GM21619 (cell line): ENCODE measurements around the gene DTX4.

ENCODE experiments used
- ATAC-seq: cut with Tn5 transposase; IDR thresholded peaks from one replicate; pipeline ENCODE4 v1.9.1; 2021; ENCODE audit not compliant: unreplicated experiment

The DTX4 gene

DNA sequence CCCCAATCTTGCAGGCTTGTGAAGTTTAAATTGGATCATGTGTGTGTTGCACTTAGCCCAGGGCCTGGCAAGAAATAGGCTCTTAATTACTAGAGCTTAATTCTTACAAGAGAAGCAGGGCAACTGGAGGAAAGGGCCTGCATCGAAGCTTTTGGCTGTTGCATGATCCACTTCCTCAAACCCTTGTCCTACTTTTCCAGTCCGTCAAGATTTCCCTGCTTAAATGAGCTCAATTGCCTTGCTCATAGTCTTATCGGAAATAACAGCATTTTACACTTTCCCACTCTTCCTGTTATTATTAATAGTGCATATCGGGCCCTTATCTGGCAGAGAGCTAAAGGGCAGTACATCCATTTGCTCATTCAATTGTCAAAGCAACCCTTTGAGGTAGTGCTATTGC, 18.1 kb downstream of the DTX4 start:
- no peak for ATAC-seq

DNA sequence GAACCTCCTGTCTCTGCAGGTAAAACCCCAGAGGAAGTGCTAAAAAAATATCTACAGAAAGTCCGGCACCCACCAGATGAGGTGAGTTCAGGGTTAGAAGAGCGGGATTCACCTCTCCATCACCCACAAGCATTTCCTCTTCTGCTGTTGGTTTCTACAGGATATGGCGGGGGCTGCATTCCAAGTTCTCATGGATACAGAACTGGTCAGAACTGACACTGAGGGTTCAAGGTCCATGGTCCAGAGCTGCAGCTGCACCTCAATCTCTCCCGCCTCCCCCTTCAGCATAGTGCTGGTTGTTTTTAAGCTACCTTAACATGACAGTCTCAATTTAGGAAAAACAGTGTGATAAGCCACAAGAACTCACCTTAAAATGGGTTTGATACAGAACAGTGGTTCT, 19.2 kb downstream of the DTX4 start:
- no peak for ATAC-seq

DNA sequence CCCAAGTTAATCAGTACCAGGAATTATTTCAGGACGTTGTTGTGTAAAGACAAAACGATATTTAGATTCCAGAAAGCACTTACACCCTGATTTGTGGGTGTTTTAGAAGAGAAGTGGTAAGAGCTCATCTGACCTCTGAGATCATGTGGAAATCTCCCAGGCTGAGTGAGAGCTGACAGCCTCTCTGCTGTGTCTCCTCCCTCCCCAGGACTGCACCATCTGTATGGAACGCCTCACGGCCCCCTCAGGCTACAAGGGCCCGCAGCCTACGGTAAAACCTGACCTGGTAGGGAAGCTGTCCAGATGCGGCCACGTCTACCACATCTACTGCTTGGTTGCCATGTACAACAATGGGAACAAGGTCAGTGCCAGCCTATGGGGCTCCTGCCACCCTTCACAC, 20.0 kb downstream of the DTX4 start:
- ATAC-seq = no peak

DNA sequence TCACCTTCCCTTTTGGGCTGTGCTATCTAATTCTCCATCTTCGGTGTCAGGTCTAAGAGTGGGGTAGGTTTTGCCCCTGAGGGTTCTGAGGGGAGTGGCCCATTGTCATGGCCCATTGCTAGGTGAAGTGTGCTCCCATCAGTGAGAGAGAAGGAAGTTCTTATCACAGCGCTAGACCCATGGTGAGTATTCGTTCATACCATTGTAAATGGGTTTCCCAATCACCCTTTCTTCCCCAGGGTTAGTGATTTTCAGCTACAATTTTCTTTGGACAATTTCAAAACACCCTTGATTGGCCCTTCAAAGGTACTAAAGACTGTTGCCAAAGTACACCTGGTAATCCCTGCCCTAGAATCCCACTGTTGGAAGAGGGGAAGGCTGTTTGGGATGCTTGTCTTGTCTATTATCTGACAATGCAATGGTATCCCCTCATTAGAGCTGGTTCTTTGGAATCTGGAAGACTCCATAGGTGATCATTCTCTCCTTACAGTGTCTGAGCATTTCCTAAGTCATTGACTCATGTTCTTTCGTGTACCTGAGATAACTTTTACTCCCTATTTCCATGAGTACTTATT, 20.6 kb downstream of the DTX4 start:
- ATAC-seq = no peak

DNA sequence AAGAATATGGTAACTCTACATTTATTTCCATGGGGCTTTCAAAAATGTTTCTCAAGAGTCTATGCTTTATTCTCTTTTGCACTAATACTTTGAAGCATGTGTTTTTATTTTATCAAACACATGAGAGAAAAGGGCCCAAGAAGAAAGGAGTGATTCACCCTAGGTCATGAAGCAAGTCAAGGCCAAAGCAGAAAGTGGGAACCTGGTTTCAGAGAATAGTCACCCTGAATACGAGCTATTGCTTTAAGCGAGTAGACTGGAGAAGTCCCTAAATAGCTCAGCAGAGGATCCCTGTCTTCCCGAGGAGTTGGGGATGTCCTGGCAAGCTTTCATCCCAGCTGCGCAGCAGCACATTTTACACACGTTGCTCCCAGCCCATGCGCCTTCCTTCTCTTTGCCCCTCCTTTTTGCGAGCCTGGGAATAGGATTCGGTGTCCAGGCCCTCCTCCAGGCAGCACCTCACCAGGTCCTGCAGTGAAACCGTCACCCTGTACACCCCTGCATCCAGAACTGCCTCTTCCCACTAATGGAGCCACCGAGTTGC, 21.7 kb downstream of the DTX4 start:
- ATAC-seq = no peak

DNA sequence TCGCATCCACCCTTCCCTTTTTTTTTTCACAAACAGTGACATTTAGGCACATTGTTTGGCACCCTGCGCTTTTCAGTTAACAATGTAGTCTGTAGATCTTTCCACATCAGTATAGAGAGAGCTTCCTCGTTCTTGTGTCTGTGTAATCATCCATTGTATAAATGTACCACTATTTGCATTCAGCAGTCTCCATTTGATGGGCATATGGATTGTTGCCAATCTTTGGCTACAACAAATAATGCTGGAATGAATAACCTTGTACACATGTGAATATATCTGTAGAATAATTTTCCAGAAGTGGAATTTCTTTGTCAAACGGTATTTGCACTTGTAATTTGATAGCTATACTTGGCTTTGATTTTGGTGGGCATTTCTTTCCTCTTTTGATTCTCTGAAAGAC, 23.7 kb downstream of the DTX4 start:
- ATAC-seq = no peak

DNA sequence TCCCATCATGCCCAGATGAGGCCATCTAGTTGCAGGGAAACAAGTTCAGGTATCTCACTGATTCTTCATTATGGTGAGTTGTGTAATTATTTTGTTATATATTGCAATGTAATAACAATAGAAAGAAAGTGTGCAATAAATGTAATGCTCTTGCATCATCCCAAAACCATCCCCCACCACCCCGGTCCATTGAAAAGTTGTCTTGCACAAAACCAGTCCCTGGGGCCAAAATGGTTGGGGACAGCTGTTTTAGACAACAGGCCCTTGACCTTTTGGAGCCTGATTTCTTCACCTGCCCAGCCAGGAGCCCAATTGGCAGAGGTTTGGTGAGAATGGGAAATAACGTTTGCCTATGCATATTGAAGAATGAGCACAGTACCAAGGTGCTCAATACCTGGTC, 24.8 kb downstream of the DTX4 start:
- no peak for ATAC-seq

DNA sequence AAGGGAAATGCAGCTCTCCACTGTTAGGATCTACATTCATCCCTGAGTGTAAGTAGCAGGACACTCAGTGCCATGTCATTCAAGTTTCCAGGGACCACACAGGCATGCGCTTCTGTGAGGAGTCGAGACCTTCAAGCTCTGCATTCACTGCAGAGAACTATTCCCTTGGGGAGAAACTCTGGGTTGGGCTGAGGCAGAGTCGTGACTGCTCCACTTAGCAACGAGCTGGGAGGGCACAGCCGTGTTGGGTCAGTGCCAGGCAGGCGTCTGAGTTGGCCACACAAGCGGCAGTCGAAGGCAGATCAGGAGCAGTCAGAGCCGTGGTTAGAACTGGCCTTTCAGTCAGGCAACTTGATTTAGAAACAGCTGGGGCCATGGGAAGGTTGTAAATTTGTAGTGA, 26.1 kb downstream of the DTX4 start:
- no peak for ATAC-seq

DNA sequence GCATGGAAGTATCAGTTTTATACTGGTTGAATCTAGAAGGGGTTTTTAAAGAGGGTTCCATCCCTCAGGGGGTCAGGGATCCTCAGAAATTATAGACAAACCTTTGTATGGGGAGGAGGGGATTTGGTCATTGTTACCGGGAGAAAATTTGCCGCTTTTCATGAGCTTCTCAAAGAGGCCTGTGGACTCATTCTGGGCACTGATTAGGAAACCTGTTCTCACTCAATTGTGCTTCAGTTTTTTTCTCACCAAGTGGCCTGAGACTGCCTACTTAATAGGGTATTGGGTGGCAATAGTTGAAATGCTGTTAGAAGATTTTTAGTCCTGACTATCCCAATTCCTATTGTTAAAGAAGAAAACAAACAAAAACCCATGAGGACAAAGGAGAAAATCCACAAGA, 26.8 kb downstream of the DTX4 start:
- no peak for ATAC-seq

DNA sequence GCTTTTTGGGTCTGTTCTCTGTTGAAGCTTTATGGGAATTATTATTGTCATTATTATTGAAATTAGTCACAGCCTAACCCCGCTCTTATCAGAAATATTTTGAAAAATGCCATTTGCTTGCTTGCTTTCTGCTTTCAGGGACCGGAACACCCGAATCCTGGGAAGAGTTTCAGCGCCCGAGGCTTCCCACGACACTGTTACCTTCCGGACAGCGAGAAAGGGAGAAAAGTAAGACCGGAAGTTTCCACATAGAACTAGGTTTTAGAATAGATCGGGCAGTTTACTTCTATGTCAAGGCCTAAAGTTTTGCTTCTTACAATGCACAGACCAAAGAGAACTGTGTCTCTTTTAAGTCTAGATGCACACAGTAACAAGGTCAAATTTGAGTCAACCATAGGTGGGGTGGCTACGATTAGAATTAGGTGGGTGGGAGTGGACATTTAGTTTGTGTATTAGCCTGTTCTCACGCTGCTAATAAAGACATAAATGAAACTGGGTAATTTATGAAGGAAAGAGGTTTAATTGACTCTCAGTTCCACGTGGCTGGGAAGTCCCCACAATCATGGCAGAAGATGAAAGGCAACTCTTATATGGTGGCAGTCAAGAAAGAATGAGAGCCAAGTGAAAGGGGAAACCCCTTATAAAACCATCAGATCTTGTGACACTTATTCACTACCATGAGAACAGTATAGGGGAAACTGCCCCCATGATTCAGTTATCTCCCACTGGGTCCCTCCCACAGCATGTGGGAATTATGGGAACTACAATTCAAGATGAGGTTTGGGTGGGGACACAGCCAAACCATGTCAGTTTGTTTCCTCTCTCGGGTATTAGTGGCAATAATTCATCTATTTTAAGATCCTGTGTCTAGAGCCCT, 27.9 kb downstream of the DTX4 start:
- peak; percentile 61 for ATAC-seq

DNA sequence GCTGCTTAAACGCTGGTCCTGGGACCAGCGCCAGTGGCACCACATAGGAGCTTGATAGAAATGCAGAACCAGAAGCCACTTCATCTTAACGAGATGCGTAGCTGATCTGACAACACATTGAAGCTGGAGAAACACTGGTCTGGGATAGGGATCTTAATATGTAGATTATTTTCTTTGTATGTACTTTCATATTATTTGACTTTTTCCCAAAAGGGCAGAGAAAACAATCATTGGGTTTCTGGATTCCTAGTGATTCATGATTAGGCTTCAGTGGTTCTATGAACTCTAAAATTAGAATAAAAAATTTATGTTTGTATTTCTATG, 28.5 kb downstream of the DTX4 start:
- ATAC-seq = no peak

DNA sequence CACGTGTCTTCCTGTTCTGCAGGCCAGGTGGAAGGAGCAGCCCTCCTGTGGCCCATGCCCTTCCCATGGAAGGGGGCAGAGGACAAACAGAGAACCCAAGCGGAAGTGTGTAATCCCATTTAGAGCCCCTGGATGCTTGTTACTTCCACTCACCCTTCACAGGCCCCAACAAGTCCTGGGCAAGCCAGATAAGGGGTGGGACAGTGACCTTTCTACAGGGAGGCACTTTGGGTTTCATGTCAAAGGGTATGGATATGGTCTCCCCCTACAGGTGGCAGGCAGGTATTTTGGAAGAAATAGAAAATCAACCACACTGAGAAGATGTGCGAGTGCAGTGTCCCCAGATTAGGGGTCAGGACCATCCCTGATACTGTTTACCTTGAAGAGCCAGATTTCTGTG, 29.4 kb downstream of the DTX4 start:
- ATAC-seq = no peak

DNA sequence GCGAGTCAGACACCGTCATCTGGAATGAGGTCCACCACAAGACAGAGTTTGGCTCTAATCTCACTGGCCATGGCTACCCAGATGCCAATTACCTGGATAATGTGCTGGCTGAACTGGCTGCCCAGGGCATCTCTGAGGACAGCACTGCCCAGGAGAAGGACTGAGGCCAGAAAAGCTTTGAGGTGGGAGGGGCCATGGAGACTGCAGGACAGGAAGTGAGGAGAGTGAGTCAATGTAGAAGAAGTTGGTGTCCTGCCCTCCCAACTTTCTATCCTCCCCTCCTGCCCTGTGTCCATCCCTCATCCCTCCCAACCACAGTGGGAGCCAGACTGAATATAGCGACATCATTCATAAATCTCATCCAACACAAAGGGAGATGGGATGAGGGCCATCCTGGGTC, 32.8 kb downstream of the DTX4 start:
- no peak for ATAC-seq

DNA sequence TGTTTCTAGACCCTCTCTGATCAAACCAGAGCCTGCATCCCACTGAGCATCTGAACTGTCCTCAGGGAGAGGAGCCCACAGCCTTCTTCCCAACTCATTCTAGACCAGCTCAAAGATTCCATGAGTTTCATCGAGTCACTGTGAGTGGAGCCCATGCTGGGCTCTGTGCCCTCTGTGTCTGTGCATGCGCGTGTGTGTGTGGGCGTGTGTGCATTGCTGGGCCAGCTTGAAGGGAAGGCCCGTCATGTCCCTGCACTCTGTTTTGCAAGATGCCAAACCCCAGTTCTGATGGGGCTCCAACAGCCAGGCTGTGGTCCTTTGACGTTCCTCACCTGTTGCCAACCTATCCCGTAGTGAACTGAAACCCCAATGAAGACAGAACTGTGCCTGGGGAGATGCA, 33.7 kb downstream of the DTX4 start:
- ATAC-seq = no peak

DNA sequence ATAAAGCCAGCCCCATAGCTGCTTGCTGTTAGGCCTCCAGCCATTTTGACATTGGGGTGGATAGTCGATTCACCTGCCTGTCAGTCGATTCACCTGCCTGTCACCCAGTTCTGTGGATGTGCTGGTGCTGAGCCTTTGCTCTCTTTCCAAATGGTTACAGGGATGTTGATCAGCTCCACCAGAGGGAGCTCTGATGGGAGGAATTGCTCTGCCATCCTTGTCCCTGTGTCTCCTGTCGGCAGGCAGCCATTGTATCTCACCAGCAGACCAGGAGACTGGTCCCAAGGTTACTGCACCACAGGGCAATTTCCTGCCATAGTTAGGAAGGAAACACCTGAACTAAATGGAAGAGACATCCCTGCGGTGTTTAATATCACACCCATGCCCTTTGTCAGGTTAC, 34.7 kb downstream of the DTX4 start:
- no peak for ATAC-seq

DNA sequence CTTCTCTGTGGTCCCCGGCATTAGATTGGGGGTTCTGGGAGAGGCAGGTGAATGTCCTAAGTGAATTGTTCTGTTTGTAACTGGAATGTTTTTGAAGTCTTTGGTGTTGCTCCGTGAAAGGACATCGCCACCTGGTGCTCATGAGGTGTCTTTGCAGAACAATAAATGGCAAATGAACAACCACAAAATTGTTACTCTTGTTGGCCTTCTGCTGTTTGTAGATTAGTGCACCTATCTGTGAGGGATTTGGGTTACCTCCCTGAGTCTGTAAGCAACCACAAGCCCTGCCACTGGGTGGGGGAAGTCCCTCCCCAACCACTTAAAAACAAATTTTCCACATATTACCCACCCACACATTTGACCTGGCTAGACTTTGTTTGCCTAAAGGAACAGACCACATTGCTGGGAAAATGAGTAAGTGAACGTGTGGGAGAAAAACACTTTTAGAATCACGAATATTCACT, 36.1 kb downstream of the DTX4 start:
- peak; percentile 78 for ATAC-seq

DNA sequence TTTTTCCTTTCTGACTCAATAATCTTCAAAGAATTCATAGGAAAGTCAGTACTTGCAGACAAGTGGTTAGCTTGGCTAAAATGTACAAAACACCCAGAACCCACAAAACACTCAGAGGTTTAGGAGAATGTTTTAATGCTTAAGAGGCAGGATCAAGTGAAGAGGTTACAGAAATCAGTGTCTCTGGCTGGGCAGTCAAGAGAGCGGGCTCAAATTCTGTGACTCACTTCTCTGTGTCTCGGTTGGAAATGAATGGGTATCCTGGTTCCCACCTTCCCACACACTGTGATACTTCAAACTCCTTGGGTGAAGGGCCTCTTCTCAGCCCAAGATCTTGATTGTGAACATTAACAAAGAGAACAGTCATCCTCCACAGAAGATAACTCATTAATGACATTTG, 37.0 kb downstream of the DTX4 start:
- no peak for ATAC-seq

DNA sequence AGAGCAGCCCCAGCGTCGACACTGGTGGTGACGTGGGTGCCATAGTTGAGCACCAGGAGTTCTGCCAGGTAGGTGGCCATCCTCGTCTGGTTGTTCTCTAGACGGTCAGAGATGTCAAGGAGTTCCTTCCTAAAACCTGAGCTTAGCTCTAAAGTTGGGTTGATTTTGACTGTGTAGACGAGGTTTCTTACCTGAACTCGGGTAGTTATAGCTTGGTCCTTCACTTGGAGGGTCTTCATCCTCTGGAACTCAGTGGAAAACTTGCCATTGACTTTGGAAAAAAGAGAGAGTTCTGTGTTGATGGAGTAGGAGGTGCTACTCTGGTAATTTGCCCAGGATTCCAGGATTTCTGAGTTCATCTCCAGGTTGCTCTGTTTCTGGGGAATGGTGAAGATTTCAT, 40.3 kb downstream of the DTX4 start:
- no peak for ATAC-seq

DNA sequence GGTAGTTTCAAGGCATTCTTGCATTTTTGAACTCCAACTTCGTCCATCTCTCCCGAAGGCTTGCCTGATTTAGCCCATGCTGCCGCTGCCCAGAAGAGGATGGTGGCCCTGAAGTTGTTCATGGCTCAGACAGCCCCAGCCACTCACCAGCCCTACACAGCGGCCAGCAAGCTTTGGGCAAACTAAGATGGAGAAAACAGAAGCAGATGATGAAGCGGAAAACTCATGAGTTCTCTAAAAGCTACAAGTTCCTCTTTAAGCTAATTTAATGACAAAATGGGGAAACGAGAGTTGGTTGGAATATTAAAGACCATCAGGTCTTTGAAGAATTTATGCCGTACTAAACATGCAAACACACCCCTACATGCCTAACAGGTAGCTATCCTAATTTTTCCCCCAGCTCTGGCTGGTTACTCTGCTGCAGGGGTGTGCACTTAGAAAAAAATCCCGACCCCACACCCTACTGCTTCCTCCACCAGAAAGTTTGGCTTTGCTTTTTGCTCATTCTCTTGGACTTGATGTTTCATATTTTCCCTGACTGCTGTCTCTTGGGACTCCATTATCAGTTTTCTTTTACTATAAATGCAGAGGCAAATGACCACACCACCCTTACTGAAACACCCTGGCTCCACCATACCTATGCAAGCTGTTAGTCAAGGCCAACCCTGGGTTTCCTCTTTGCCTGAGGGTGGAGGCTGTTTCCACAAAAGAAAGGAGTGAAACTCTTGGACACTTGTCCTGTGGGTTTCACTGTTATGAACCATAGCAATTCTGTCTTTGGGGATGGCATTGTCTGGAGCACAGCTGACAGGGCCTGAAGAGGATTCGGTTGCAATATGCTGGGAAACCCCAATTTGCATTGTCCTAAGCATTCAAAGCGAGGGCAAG, 41.1 kb downstream of the DTX4 start, which contains the start of gene MPEG1:
TSS of gene MPEG1 (minus strand) at position 184 of the 888 bp plus-strand sequence. CDS start at position 122, 62 bp downstream.
- no peak for ATAC-seq

DNA sequence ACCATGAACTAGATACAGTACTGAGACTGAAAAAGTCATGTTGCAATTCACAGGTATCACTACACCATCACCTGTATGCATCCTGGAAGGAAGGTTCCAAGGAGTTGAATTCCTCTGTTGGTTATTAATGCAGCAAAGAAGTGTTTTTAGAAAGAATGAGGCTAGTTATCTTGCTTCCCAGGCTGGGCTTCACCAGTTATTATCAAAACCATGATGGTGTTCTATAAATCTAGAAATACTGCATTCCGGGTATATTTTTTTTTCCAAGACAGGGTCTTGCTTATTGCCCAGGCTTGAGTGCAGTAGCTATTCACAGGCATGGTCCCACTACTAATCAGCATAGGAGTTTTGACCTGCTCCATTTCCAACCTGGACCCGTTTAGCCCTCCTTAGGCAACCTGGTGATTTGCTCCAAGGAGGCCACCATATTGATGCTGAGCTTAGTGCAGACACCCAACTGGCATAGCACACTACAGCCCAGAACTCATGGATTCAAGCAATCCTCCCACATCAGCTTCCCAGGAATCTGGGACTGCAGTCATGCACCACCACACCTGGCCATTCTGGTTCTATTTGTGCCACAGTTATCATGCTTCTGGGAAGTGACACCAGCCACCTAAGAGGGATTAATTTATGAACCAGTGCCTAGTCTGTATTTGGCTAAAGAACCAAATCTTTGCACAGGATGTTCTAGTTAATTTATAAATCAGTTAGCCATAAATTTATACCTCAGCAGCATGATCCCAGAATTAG, 42.4 kb downstream of the DTX4 start:
- no peak for ATAC-seq
